K562 (cell line): Measurements from ENCODE around the gene KCNH2. TPM values are rescaled to one million over a fixed set of nuclear protein-coding genes. Genes with fewer than 3 reads are reported as not detected.

ENCODE experiments used
- BRD4 ChIP-seq: fragments of 200-600 bp; sonication (generic); IDR thresholded peaks from 2 replicates; pipeline ENCODE4 v1.6.1; 2017; ENCODE audit warnings: inconsistent platforms
- CHD7 ChIP-seq: fragments of 200-600 bp; sonication (generic); IDR thresholded peaks from one replicate; pipeline ENCODE4 v1.6.1; 2012; ENCODE audit warnings: mild to moderate bottlenecking, low read depth, low read length, inconsistent platforms
- MAZ ChIP-seq, 2 experiments: fragments of 450-650 bp in 1 of 2; sonication (generic) in 1 of 2; formaldehyde crosslinking; IDR thresholded peaks in 1 of 2; conservative IDR thresholded peaks in 1 of 2; 2 replicates each; pipeline versions ENCODE4 v1.4.0 to v1.5.0; 2020; ENCODE audit warnings: mild to moderate bottlenecking in 1 of 2, missing genetic modification reagents in 1 of 2
- TEAD4 ChIP-seq, 2 experiments: sonication (generic) in 1 of 2; formaldehyde crosslinking in 1 of 2; IDR thresholded peaks; 2 replicates each; pipeline versions ENCODE4 v1.6.1 to v1.8.0; 2012 to 2022; ENCODE audit warnings: borderline replicate concordance in 1 of 2, inconsistent platforms in 1 of 2, low read length in 1 of 2, mild to moderate bottlenecking in 1 of 2, missing genetic modification reagents in 1 of 2
- polyA plus RNA-seq, 8 experiments: library from polyadenylated mRNA; depleted of rRNA in 4 of 8; stranded (reverse) in 5 of 8; unstranded in 3 of 8; fragments of >200 nt; fragmentation: Nextera tagmentation in 2 of 8; fragmentation: Illumina TruSeq in 1 of 8; extraction: Ambion mirVana in 2 of 8; extraction: Trizol in 1 of 8; gene quantifications; 2 replicates each; pipeline versions ENCODE4 v1.2.1 to v1.2.3, GENCODE V29; 2011 to 2014; ENCODE audit warnings: inconsistent platforms in 1 of 8, missing spikeins in 1 of 8
- total RNA-seq, 7 experiments: library from RNA; depleted of rRNA in 6 of 7; stranded (reverse); fragments of >200 nt in 6 of 7; fragmentation: Illumina TruSeq in 2 of 7; extraction: Trizol in 2 of 7; gene quantifications; 2 replicates each; pipeline versions ENCODE4 v1.2.1 to v1.2.3, GENCODE V29; 2011 to 2021; ENCODE audit warnings: low replicate concordance in 1 of 7
- TF ChIP-seq, protein P1 (sequence below): sonication (generic); formaldehyde crosslinking; IDR thresholded peaks from 2 replicates; pipeline ENCODE4 v1.8.0; 2022; ENCODE audit warnings: mild to moderate bottlenecking, missing genetic modification reagents
- TF ChIP-seq, protein P2 (sequence below): fragments of 450-650 bp; formaldehyde crosslinking; IDR thresholded peaks from 2 replicates; pipeline ENCODE4 v1.4.0; 2020; ENCODE audit warnings: mild to moderate bottlenecking, mixed read lengths

KCNH2 gene
- total and polyA plus RNA-seq, 9 of the 15 experiments (the other 6 are each of a cell fraction or from before 2014, with no cell fraction given): 18.1 to 368 (median 218) TPM

- TF ChIP-seq CHD7: no peak
- TF ChIP-seq MAZ (CRISPR knock-in tag; conservative IDR thresholded peaks at IDR 0.05 in 1 of 2, IDR thresholded peaks at IDR 0.05 in 1 of 2): no peak
- no peak for TF ChIP-seq BRD4
- TF ChIP-seq, protein P1, sequence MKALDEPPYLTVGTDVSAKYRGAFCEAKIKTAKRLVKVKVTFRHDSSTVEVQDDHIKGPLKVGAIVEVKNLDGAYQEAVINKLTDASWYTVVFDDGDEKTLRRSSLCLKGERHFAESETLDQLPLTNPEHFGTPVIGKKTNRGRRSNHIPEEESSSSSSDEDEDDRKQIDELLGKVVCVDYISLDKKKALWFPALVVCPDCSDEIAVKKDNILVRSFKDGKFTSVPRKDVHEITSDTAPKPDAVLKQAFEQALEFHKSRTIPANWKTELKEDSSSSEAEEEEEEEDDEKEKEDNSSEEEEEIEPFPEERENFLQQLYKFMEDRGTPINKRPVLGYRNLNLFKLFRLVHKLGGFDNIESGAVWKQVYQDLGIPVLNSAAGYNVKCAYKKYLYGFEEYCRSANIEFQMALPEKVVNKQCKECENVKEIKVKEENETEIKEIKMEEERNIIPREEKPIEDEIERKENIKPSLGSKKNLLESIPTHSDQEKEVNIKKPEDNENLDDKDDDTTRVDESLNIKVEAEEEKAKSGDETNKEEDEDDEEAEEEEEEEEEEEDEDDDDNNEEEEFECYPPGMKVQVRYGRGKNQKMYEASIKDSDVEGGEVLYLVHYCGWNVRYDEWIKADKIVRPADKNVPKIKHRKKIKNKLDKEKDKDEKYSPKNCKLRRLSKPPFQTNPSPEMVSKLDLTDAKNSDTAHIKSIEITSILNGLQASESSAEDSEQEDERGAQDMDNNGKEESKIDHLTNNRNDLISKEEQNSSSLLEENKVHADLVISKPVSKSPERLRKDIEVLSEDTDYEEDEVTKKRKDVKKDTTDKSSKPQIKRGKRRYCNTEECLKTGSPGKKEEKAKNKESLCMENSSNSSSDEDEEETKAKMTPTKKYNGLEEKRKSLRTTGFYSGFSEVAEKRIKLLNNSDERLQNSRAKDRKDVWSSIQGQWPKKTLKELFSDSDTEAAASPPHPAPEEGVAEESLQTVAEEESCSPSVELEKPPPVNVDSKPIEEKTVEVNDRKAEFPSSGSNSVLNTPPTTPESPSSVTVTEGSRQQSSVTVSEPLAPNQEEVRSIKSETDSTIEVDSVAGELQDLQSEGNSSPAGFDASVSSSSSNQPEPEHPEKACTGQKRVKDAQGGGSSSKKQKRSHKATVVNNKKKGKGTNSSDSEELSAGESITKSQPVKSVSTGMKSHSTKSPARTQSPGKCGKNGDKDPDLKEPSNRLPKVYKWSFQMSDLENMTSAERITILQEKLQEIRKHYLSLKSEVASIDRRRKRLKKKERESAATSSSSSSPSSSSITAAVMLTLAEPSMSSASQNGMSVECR: no peak
- TF ChIP-seq, protein P2, sequence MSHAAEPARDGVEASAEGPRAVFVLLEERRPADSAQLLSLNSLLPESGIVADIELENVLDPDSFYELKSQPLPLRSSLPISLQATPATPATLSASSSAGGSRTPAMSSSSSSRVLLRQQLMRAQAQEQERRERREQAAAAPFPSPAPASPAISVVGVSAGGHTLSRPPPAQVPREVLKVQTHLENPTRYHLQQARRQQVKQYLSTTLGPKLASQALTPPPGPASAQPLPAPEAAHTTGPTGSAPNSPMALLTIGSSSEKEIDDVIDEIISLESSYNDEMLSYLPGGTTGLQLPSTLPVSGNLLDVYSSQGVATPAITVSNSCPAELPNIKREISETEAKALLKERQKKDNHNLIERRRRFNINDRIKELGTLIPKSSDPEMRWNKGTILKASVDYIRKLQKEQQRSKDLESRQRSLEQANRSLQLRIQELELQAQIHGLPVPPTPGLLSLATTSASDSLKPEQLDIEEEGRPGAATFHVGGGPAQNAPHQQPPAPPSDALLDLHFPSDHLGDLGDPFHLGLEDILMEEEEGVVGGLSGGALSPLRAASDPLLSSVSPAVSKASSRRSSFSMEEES (CRISPR knock-in tag): no peak
- no peak for TF ChIP-seq TEAD4 (IDR thresholded peaks at IDR 0.05; ENCODE audit: low read length)
- TF ChIP-seq TEAD4 (CRISPR knock-in tag; IDR thresholded peaks at IDR 0.05; ENCODE audit: borderline replicate concordance): no peak
Measured at GRCh38 chr7:150897502-150898474, 80.3 kb downstream of the KCNH2 start (continued).
